Measurements from ENCODE around the gene SCEL.
"Not testable (repeated sequence)": the region's sequence is repeated elsewhere in the genome, so short reads cannot be mapped to it uniquely, and the experiment has no call there.

Gene SCEL

GRCh38 chr13:77628170-77628569 lies 92.7 kb downstream of the SCEL start:
- DNase-seq (no peak), ATAC-seq (no peak)
- Mint-ChIP-seq H3K27me3 (peaks cover 8% of the 10 kb centered on the region), H3K4me3 (no peak overlapping the region), H3K27ac (no peak overlapping the region), H3K4me1 (no peaks in the 10 kb centered on the region), H3K9me3 (no peaks in the 10 kb centered on the region), H3K36me3 (ENCODE audit: low read depth) (no peaks in the 10 kb centered on the region)

GRCh38 chr13:77637588-77637987 lies 102.1 kb downstream of the SCEL start:
- no peaks in the 10 kb centered on the region for H3K27me3 Mint-ChIP-seq
- DNase-seq (no peak), ATAC-seq (no peak)
- H3K4me3 Mint-ChIP-seq, result no peak overlapping the region
- no peaks in the 10 kb centered on the region for H3K36me3 Mint-ChIP-seq (ENCODE audit: low read depth)
- H3K27ac Mint-ChIP-seq, result no peak overlapping the region
- H3K4me1 Mint-ChIP-seq, result no peaks in the 10 kb centered on the region
- H3K9me3 Mint-ChIP-seq, result no peaks in the 10 kb centered on the region

GRCh38 chr13:77650409-77650808 lies 114.9 kb downstream of the SCEL start:
- Mint-ChIP-seq H3K36me3 (ENCODE audit: low read depth) (no peaks in the 10 kb centered on the region), H3K27me3 (no peaks in the 10 kb centered on the region), H3K27ac (no peak overlapping the region), H3K4me1 (no peaks in the 10 kb centered on the region), H3K9me3 (peaks cover 8% of the 10 kb centered on the region), H3K4me3 (no peak overlapping the region)
- no peak for DNase-seq
- no peak for ATAC-seq

- H3K4me3 Mint-ChIP-seq, result no peak overlapping the region
- H3K9me3 Mint-ChIP-seq, result peaks cover 8% of the 10 kb centered on the region
- no peaks in the 10 kb centered on the region for H3K36me3 Mint-ChIP-seq (ENCODE audit: low read depth)
- H3K4me1 Mint-ChIP-seq, result no peaks in the 10 kb centered on the region
- H3K27me3 Mint-ChIP-seq, result no peaks in the 10 kb centered on the region
- ATAC-seq, result no peak
- H3K27ac Mint-ChIP-seq, result no peak overlapping the region
- DNase-seq, result no peak
Observed at GRCh38 chr13:77653301-77653700, 117.8 kb downstream of the SCEL start.

GRCh38 chr13:77660016-77660415 lies 124.5 kb downstream of the SCEL start:
- not testable (repeated sequence) for H3K4me3 Mint-ChIP-seq; H3K27ac Mint-ChIP-seq; H3K36me3 Mint-ChIP-seq (ENCODE audit: low read depth); H3K4me1 Mint-ChIP-seq; H3K27me3 Mint-ChIP-seq; DNase-seq; ATAC-seq; H3K9me3 Mint-ChIP-seq

- H3K4me3 Mint-ChIP-seq, result no peak overlapping the region
- no peaks in the 10 kb centered on the region for H3K36me3 Mint-ChIP-seq (ENCODE audit: low read depth)
- H3K27ac Mint-ChIP-seq, result no peak overlapping the region
- no peaks in the 10 kb centered on the region for H3K4me1 Mint-ChIP-seq
- no peaks in the 10 kb centered on the region for H3K9me3 Mint-ChIP-seq
- H3K27me3 Mint-ChIP-seq, result no peaks in the 10 kb centered on the region
- ATAC-seq (no peak), DNase-seq (no peak)
Observed at GRCh38 chr13:77660841-77661250, 125.3 kb downstream of the SCEL start.

GRCh38 chr13:77662301-77662700 lies 126.8 kb downstream of the SCEL start:
- not testable (repeated sequence) for H3K9me3 Mint-ChIP-seq; H3K4me3 Mint-ChIP-seq; ATAC-seq; H3K27me3 Mint-ChIP-seq; DNase-seq; H3K36me3 Mint-ChIP-seq (ENCODE audit: low read depth); H3K27ac Mint-ChIP-seq; H3K4me1 Mint-ChIP-seq

GRCh38 chr13:77662831-77663230 lies 127.3 kb downstream of the SCEL start:
- not testable (repeated sequence) for H3K4me3 Mint-ChIP-seq; ATAC-seq; DNase-seq; H3K27ac Mint-ChIP-seq; H3K4me1 Mint-ChIP-seq; H3K36me3 Mint-ChIP-seq (ENCODE audit: low read depth); H3K27me3 Mint-ChIP-seq; H3K9me3 Mint-ChIP-seq

- no peaks in the 10 kb centered on the region for H3K36me3 Mint-ChIP-seq (ENCODE audit: low read depth)
Observed at GRCh38 chr13:77674852-77675251, 139.3 kb downstream of the SCEL start.

GRCh38 chr13:77678691-77679235 lies 143.3 kb downstream of the SCEL start:
- no peak for ATAC-seq
- H3K36me3 Mint-ChIP-seq (ENCODE audit: low read depth), result no peaks in the 10 kb centered on the region
- peaks cover 32% of the 10 kb centered on the region for H3K27me3 Mint-ChIP-seq
- no peak overlapping the region for H3K27ac Mint-ChIP-seq
- H3K9me3 Mint-ChIP-seq, result no peaks in the 10 kb centered on the region
- H3K4me1 Mint-ChIP-seq, result no peaks in the 10 kb centered on the region
- DNase-seq, result no peak
- H3K4me3 Mint-ChIP-seq, result no peak overlapping the region

More at GRCh38 chr13:77674852-77675251, 139.3 kb downstream of the SCEL start:
- DNase-seq, result no peak
- ATAC-seq, result no peak
- Mint-ChIP-seq H3K4me3 (no peak overlapping the region), H3K4me1 (no peaks in the 10 kb centered on the region), H3K27me3 (peaks cover 56% of the 10 kb centered on the region), H3K27ac (no peak overlapping the region), H3K9me3 (no peaks in the 10 kb centered on the region)

GRCh38 chr13:77687799-77688198 lies 152.3 kb downstream of the SCEL start:
- no peaks in the 10 kb centered on the region for H3K4me1 Mint-ChIP-seq
- H3K4me3 Mint-ChIP-seq, result no peak overlapping the region
- no peak for ATAC-seq
- H3K9me3 Mint-ChIP-seq, result peaks cover 10% of the 10 kb centered on the region
- no peak overlapping the region for H3K27ac Mint-ChIP-seq
- no peaks in the 10 kb centered on the region for H3K36me3 Mint-ChIP-seq (ENCODE audit: low read depth)
- DNase-seq, result no peak
- H3K27me3 Mint-ChIP-seq, result no peaks in the 10 kb centered on the region

- peaks cover 2% of the 10 kb centered on the region for H3K27me3 Mint-ChIP-seq
- H3K4me3 Mint-ChIP-seq, result no peak overlapping the region
- H3K36me3 Mint-ChIP-seq (ENCODE audit: low read depth), result no peaks in the 10 kb centered on the region
- ATAC-seq, result no peak
- peaks cover 14% of the 10 kb centered on the region for H3K4me1 Mint-ChIP-seq
- DNase-seq, result no peak
- peaks cover 3% of the 10 kb centered on the region for H3K9me3 Mint-ChIP-seq
- H3K27ac Mint-ChIP-seq, result no peak overlapping the region
Observed at GRCh38 chr13:77691871-77692270, 156.4 kb downstream of the SCEL start.

- Mint-ChIP-seq H3K27ac (no peak overlapping the region), H3K9me3 (no peaks in the 10 kb centered on the region), H3K4me1 (peaks cover 18% of the 10 kb centered on the region), H3K27me3 (peaks cover 2% of the 10 kb centered on the region), H3K36me3 (ENCODE audit: low read depth) (no peaks in the 10 kb centered on the region), H3K4me3 (no peak overlapping the region)
- no peak for ATAC-seq
- DNase-seq, result no peak
Observed at GRCh38 chr13:77692746-77693448, 157.4 kb downstream of the SCEL start.

- no peak for DNase-seq
- peaks cover 18% of the 10 kb centered on the region for H3K4me1 Mint-ChIP-seq
- no peak overlapping the region for H3K27ac Mint-ChIP-seq
- H3K4me3 Mint-ChIP-seq, result no peak overlapping the region
- no peaks in the 10 kb centered on the region for H3K9me3 Mint-ChIP-seq
- ATAC-seq, result no peak
- H3K27me3 Mint-ChIP-seq, result peaks cover 2% of the 10 kb centered on the region
- no peaks in the 10 kb centered on the region for H3K36me3 Mint-ChIP-seq (ENCODE audit: low read depth)
Observed at GRCh38 chr13:77693449-77693940, 158.0 kb downstream of the SCEL start.

All from activated naive CD8-positive, alpha-beta T cell treated with anti-CD3 and anti-CD28 coated beads, Interleukin-2, amount 50 U/mL, for 24 hours (primary cell).